ENCODE measurements around the gene RDH13. TPM values are rescaled to one million over a fixed set of nuclear protein-coding genes. Genes with fewer than 3 reads are reported as not detected.

The RDH13 gene
- total and polyA plus RNA-seq, 4 donors: 9.2 to 30.5 (median 18.6) TPM

DNA sequence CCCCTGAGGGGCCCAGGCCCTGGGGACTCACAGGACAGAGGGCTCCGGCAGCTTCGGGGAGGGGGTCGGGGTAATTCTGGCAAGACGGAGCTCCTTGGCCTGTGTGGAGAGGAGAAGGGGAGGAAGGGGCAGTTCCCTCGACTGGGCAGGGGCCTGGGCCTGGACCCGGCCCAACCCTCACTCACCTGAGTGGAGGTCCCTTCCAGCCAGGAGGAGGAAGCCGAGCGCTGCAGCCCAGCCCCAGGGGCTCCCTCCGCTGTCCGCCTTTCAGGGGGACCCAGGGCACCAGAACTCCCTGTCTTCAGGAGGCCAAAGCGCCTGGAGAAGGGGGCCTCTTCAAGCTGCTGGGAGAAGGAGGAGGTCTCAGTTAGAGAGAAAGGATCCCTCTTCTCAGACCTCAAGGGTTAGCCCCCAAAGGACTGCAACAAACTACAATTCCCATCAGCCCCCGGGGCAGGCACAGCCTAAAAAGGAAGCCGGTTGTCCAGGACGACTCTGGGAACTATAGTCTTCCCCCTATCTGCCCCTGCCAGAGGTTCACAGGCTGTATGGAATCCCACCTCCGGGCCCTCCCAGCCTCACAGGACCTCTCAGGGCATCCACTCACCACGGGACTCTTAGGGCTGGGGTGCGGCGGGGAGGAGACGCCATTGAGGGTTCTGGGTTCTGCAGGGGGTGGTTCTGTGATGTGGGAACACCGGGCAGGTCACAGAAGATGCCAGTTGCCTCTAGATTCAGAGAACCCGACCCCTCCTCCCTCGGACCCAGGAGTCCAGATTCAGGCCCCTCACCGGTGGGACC lies 32.5 kb upstream of the RDH13 start:
- Histone ChIP-seq H3K36me3 (ENCODE audit: control insufficient read depth in 4 of 4, insufficient read depth in 4 of 4, low read length in 4 of 4) (peaks cover 4 to 70% (median 13%) of the 10 kb centered on the region in 4 donors), H3K27ac (ENCODE audit: low read depth in 1 of 2, low read length in 1 of 2) (no peak overlapping the region), H3K4me3 (no peak overlapping the region), H3K4me1 (ENCODE audit: control insufficient read depth in 5 of 5, insufficient read depth in 5 of 5, low read length in 5 of 5) (peaks cover 0 to 3% (median 0%) of the 10 kb centered on the region in 5 donors), H3K27me3 (ENCODE audit: control insufficient read depth in 3 of 3, insufficient read depth in 3 of 3, low read length in 2 of 3) (no peaks in the 10 kb centered on the region), H3K9ac (ENCODE audit: insufficient read depth in 1 of 2, low read length in 2 of 2) (no peak overlapping the region), H3K9me3 (ENCODE audit: control insufficient read depth in 4 of 4, insufficient read depth in 3 of 4, low read length in 3 of 4) (no peaks in the 10 kb centered on the region)
- 91% methylated on average over 23 of the region's 23 CpGs for WGBS, 2 donors
- TF ChIP-seq, protein P1, sequence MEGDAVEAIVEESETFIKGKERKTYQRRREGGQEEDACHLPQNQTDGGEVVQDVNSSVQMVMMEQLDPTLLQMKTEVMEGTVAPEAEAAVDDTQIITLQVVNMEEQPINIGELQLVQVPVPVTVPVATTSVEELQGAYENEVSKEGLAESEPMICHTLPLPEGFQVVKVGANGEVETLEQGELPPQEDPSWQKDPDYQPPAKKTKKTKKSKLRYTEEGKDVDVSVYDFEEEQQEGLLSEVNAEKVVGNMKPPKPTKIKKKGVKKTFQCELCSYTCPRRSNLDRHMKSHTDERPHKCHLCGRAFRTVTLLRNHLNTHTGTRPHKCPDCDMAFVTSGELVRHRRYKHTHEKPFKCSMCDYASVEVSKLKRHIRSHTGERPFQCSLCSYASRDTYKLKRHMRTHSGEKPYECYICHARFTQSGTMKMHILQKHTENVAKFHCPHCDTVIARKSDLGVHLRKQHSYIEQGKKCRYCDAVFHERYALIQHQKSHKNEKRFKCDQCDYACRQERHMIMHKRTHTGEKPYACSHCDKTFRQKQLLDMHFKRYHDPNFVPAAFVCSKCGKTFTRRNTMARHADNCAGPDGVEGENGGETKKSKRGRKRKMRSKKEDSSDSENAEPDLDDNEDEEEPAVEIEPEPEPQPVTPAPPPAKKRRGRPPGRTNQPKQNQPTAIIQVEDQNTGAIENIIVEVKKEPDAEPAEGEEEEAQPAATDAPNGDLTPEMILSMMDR (IDR thresholded peaks at IDR 0.05; ENCODE audit: control extremely low read depth, extremely low read depth): no peak
- DNase-seq (no peak), ATAC-seq (ENCODE audit: insufficient read depth, low FRiP score) (no peak)

DNA sequence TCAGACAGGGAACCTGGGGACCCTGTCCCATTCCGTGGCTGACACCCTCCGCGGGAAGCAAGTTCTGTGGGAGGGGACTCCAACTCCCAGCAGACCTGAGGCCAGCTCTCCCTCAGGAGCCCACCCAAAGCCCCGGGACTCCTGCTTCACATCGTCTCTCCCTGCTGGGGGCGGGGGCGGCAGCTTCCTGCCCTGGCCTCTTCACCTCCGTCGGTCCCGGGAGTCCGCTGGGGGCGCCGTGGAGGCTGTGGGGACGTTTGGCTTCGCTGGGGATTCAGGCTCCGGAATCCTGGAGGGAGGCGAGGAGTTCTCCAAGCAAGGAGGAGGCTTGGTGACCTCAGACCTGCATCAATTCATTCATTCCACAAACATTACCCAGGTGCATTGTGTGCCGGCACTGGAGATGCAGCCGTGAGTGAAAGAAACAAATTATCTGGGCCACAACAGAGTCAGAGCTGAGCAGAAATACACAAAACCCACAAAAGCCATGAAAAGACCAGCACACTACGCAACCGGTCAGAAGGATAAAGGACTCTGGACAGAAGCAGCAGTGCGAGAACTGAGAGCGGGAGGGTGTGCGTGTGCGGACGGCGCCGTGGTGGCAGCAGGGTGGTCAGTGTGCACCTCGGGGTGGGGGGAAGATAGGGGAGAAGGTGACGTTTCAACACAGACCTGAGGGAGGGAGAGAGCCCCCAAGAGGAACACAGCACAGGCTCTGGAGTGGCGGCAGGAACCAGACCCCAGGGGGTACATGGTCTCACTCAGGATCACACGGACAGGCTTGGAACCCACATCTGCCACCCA lies 31.7 kb upstream of the RDH13 start:
- DNase-seq (no peak), ATAC-seq (ENCODE audit: insufficient read depth, low FRiP score) (no peak)
- Histone ChIP-seq H3K9ac (ENCODE audit: insufficient read depth in 1 of 2, low read length in 2 of 2) (no peak overlapping the region), H3K9me3 (ENCODE audit: control insufficient read depth in 4 of 4, insufficient read depth in 3 of 4, low read length in 3 of 4) (no peaks in the 10 kb centered on the region), H3K27me3 (ENCODE audit: control insufficient read depth in 3 of 3, insufficient read depth in 3 of 3, low read length in 2 of 3) (no peaks in the 10 kb centered on the region), H3K36me3 (ENCODE audit: control insufficient read depth in 4 of 4, insufficient read depth in 4 of 4, low read length in 4 of 4) (peaks cover 4 to 68% (median 13%) of the 10 kb centered on the region in 4 donors), H3K4me1 (ENCODE audit: control insufficient read depth in 5 of 5, insufficient read depth in 5 of 5, low read length in 5 of 5) (no peaks in the 10 kb centered on the region), H3K4me3 (no peak overlapping the region), H3K27ac (ENCODE audit: low read depth in 1 of 2, low read length in 1 of 2) (no peak overlapping the region)
- TF ChIP-seq, protein P1 (IDR thresholded peaks at IDR 0.05; ENCODE audit: control extremely low read depth, extremely low read depth): no peak
- WGBS, 2 donors: 91% methylated on average over 32 of the region's 32 CpGs

DNA sequence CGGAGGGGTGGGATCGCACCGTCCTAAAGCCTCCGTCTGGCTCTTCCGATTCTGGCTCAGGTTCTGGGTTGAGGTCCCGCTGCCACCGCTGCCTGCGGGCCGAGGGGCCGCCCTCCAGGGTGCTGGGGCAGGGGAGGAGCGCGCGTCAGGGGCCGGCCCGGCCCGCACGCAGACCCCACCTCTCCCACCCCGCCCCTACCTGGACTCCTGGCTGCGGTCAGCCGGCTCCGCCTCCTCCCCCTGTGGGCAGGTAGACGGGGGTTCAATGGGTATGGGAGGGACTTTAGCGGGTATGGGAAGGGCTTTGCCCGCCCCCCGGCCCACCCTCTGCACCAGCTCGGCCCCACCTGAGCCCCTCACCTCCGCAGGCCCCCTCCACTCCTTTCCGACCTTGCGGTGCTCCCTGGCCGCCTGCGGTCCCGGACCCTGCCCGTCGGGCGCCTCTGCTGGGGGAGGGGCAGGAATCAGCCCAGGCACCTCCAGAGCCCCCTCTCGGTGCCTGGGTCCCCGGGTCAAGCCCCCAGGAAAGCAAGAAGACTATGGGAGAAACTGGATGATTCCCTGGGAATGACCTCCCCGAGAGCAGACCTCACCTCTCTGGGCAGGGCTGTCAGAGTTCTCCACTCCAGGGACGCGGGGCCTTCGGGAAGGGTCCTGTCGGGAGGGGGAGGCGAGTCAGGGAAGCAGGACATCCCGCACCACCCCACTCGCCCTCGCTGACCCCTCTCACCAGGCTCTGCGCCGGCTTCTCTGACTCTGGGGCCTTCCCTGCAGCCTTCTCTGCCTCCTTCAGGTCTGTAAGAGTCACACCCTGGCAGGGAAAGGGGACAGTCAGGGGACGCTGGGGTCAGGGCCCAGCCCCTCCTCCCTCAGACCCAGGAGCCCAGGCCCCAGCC lies 29.7 kb upstream of the RDH13 start:
- Histone ChIP-seq H3K27me3 (ENCODE audit: control insufficient read depth in 3 of 3, insufficient read depth in 3 of 3, low read length in 2 of 3) (peaks cover 0 to 6% (median 0%) of the 10 kb centered on the region in 3 donors), H3K4me1 (ENCODE audit: control insufficient read depth in 5 of 5, insufficient read depth in 5 of 5, low read length in 5 of 5) (peaks cover 0 to 7% (median 0%) of the 10 kb centered on the region in 5 donors), H3K36me3 (ENCODE audit: control insufficient read depth in 4 of 4, insufficient read depth in 4 of 4, low read length in 4 of 4) (peaks cover 0 to 50% (median 11%) of the 10 kb centered on the region in 4 donors), H3K9me3 (ENCODE audit: control insufficient read depth in 4 of 4, insufficient read depth in 3 of 4, low read length in 3 of 4) (no peaks in the 10 kb centered on the region), H3K27ac (ENCODE audit: low read depth in 1 of 2, low read length in 1 of 2) (no peak overlapping the region), H3K9ac (ENCODE audit: insufficient read depth in 1 of 2, low read length in 2 of 2) (no peak overlapping the region), H3K4me3 (no peak overlapping the region)
- 92 to 95% methylated on average over 37 to 49 of the region's 49 CpGs for WGBS, 2 donors
- DNase-seq (no peak), ATAC-seq (ENCODE audit: insufficient read depth, low FRiP score) (no peak)
- TF ChIP-seq, protein P1 (IDR thresholded peaks at IDR 0.05; ENCODE audit: control extremely low read depth, extremely low read depth): no peak

Data from lung (tissue), 12 donors.